Smooth muscle cell (in vitro differentiated cells): Measurements from ENCODE around the gene LAMTOR2. TPM values are rescaled to one million over a fixed set of nuclear protein-coding genes. Genes with fewer than 3 reads are reported as not detected.

ENCODE experiments used
- DNase-seq: peaks from one replicate; lab custom pipeline; 2025; ENCODE audit not compliant: unreplicated experiment; lab: John Stamatoyannopoulos, UW
- H2AFZ ChIP-seq: fragments of 200-600 bp; sonication (generic); 2 replicates; pipeline ENCODE4 v1.6.0; 2016; ENCODE audit warnings: antibody characterized with exemption, low read depth, mild to moderate bottlenecking
- H3F3A ChIP-seq: fragments of 200-600 bp; sonication (generic); 2 replicates; pipeline ENCODE4 v1.6.0; 2017; ENCODE audit warnings: antibody characterized with exemption, low read depth
- H3K27ac ChIP-seq: fragments of 200-600 bp; sonication (generic); 2 replicates; pipeline ENCODE4 v1.5.1; 2016; ENCODE audit warnings: low read depth, mild to moderate bottlenecking
- H3K27me3 ChIP-seq: fragments of 200-600 bp; sonication (generic); 2 replicates; pipeline ENCODE4 v1.6.1; 2016; ENCODE audit warnings: low read depth, mild to moderate bottlenecking
- H3K36me3 ChIP-seq: fragments of 200-600 bp; sonication (generic); 2 replicates; pipeline ENCODE4 v1.5.1; 2016; ENCODE audit warnings: low read depth
- H3K4me1 ChIP-seq: fragments of 200-600 bp; sonication (generic); 2 replicates; pipeline ENCODE4 v1.5.1; 2016; ENCODE audit warnings: low read depth
- H3K4me2 ChIP-seq: fragments of 200-600 bp; sonication (generic); 2 replicates; pipeline ENCODE4 v1.6.0; 2016; ENCODE audit warnings: mild to moderate bottlenecking
- H3K4me3 ChIP-seq: fragments of 200-600 bp; sonication (generic); 2 replicates; pipeline ENCODE4 v1.5.1; 2016; ENCODE audit warnings: mild to moderate bottlenecking
- H3K79me2 ChIP-seq: fragments of 200-600 bp; sonication (generic); 2 replicates; pipeline ENCODE4 v1.6.0; 2016; ENCODE audit warnings: low read depth, mild to moderate bottlenecking
- H3K9ac ChIP-seq: fragments of 200-600 bp; sonication (generic); 2 replicates; pipeline ENCODE4 v1.6.0; 2016; ENCODE audit warnings: low read depth
- H3K9me3 ChIP-seq: fragments of 200-600 bp; sonication (generic); replicated peaks from 2 replicates; pipeline ENCODE4 v1.5.1; 2016; ENCODE audit warnings: low read depth
- H4K20me1 ChIP-seq: fragments of 200-600 bp; sonication (generic); 2 replicates; pipeline ENCODE4 v1.6.0; 2016; ENCODE audit warnings: low read depth
- WGBS: methylation state at CpG from one replicate; pipeline ENCODE4 v1.1.7; 2016; ENCODE audit warnings: low lambda C conversion rate; 5-methylcytosine and 5-hydroxymethylcytosine counted together
- polyA plus RNA-seq: library from polyadenylated mRNA; unstranded; fragments of >200 nt; fragmentation: Nextera tagmentation; extraction: Ambion mirVana; gene quantifications from 2 replicates; pipeline ENCODE4 v1.2.1, GENCODE V29; 2016
- total RNA-seq: library from RNA; depleted of rRNA; stranded (reverse); fragments of >200 nt; gene quantifications from 2 replicates; pipeline ENCODE4 v1.2.3, GENCODE V29; 2014
- TF ChIP-seq, protein P1 (sequence below): fragments of 200-600 bp; sonication (generic); IDR thresholded peaks from 2 replicates; pipeline ENCODE4 v1.5.1; 2017; ENCODE audit warnings: borderline replicate concordance, mild to moderate bottlenecking, antibody characterized with exemption; ENCODE audit not compliant: insufficient read depth, poor library complexity, severe bottlenecking

The LAMTOR2 gene
- total and polyA plus RNA-seq, 2 experiments from 2014 or later = 55.1 to 146 TPM

DNA sequence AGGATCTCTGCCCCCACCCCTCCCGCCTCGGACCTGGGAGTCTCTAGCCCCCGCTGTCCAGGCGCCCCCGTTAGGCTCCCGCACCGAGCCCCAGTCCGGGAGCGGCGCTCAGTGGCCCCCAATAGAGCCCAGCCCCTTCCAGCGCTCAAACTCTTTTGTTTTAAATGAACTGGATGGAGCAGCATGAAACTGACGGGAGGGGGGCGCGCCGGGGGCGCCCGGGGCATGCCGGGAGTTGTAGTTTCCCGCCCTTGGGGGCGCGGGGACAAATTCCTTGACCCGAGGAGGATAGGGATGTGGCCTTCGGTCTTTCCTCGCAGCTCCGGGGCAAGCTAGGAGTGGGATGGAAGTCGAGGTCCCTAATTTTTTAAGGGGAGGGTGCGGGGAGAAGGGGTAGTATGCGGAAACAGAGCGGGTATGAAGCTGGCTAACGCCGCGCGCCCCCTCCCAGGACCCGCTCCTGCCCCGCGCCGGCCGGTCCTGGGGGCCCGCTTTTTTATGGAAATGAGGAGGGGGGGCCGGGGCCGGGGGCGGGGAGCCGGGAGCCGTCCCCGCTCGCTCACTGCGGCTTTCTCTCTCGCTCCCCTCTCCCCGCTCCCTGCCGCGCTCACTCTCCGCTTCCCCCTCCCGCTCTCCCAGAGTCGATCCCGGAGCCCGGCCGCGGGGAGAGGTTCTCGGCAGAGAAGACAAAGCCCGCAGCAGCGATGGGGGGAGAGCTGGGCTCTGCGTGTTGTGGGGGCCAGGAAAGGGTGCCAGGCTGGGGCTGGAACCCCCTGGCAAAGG, 27.9 kb downstream of the LAMTOR2 start, which contains the start of gene MEX3A:
Gene MEX3A, minus strand, starts transcription at position 157 of the 783 bp plus-strand sequence. CDS start 467 bp downstream, outside the sequence.
- H3F3A ChIP-seq = peaks cover 9% of the 10 kb centered on the region
- H3K4me1 ChIP-seq = peaks cover 54% of the 10 kb centered on the region
- H3K36me3 ChIP-seq = no peaks in the 10 kb centered on the region
- H3K9me3 ChIP-seq = no peaks in the 10 kb centered on the region
- TF ChIP-seq, protein P1, sequence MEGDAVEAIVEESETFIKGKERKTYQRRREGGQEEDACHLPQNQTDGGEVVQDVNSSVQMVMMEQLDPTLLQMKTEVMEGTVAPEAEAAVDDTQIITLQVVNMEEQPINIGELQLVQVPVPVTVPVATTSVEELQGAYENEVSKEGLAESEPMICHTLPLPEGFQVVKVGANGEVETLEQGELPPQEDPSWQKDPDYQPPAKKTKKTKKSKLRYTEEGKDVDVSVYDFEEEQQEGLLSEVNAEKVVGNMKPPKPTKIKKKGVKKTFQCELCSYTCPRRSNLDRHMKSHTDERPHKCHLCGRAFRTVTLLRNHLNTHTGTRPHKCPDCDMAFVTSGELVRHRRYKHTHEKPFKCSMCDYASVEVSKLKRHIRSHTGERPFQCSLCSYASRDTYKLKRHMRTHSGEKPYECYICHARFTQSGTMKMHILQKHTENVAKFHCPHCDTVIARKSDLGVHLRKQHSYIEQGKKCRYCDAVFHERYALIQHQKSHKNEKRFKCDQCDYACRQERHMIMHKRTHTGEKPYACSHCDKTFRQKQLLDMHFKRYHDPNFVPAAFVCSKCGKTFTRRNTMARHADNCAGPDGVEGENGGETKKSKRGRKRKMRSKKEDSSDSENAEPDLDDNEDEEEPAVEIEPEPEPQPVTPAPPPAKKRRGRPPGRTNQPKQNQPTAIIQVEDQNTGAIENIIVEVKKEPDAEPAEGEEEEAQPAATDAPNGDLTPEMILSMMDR = no peak
- peak; percentile 76 for DNase-seq
- no peaks in the 10 kb centered on the region for H3K27me3 ChIP-seq
- peak within 1 kb of the TSS; percentile 100 for H3K4me2 ChIP-seq
- peaks cover 80% of the 10 kb centered on the region for H3K79me2 ChIP-seq
- H3K4me3 ChIP-seq = peak within 1 kb of the TSS; percentile 93
- peak within 1 kb of the TSS; percentile 81 for H2AFZ ChIP-seq
- WGBS = 0% methylated on average over 30 of the region's 62 CpGs
- H3K9ac ChIP-seq = peak within 1 kb of the TSS; percentile 78
- H3K27ac ChIP-seq = peak within 1 kb of the TSS; percentile 56
- H4K20me1 ChIP-seq = peaks cover 68% of the 10 kb centered on the region

GRCh38 chr1:156083800-156084790, 29.5 kb downstream of the LAMTOR2 start:
- Histone ChIP-seq H3K4me2 (peak overlapping the region; percentile 100), H3K4me3 (peak overlapping the region; percentile 93), H2AFZ (no peak overlapping the region), H3F3A (peaks cover 9% of the 10 kb centered on the region), H3K36me3 (no peaks in the 10 kb centered on the region), H3K27ac (peak overlapping the region; percentile 56), H3K9ac (peak overlapping the region; percentile 74), H4K20me1 (peaks cover 54% of the 10 kb centered on the region), H3K9me3 (no peaks in the 10 kb centered on the region), H3K27me3 (no peaks in the 10 kb centered on the region), H3K79me2 (peaks cover 82% of the 10 kb centered on the region), H3K4me1 (peaks cover 49% of the 10 kb centered on the region)
- TF ChIP-seq, protein P1 = no peak
- WGBS = 33% methylated on average over 7 of the region's 7 CpGs
- no peak for DNase-seq

DNA sequence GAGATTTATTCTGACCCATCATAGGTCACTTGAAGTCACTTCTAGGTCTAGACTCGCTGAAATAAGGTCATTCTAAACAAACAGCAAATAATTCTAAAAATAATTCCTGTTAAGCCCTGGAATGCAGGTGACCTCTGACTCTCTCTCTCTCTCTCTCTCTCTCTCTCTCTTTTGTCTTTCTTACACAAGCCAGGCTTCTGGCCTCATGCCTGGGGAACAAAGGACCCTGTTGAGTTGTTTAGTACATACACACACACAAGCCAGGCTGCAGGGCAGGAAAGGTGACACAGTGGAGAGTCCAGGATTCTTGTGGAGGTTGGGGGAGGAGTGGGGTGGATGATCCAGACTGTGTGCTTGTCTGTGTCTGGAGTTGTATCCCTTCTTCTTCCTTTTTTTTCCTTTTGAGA, 31.7 kb downstream of the LAMTOR2 start:
- Histone ChIP-seq H3K4me1 (peaks cover 37% of the 10 kb centered on the region), H2AFZ (no peak overlapping the region), H3K36me3 (no peaks in the 10 kb centered on the region), H3K79me2 (peaks cover 62% of the 10 kb centered on the region), H3K4me3 (no peak overlapping the region), H3K27me3 (no peaks in the 10 kb centered on the region), H4K20me1 (peaks cover 50% of the 10 kb centered on the region), H3K9ac (no peak overlapping the region), H3K27ac (peak overlapping the region; percentile 69), H3K4me2 (no peak overlapping the region), H3K9me3 (no peaks in the 10 kb centered on the region), H3F3A (peaks cover 5% of the 10 kb centered on the region)
- 50% methylated on average over 1 of the region's 1 CpG for WGBS
- DNase-seq = no peak
- TF ChIP-seq, protein P1 = no peak
